Left ventricle myocardium inferior (tissue), 1 donor: ENCODE measurements around the gene CCL22. TPM values are rescaled to one million over a fixed set of nuclear protein-coding genes. Genes with fewer than 3 reads are reported as not detected.

Experiments
- DNase-seq: peaks from one replicate; pipeline ENCODE4 v3.0.0-alpha.2; 2020
- H3K27ac ChIP-seq: fragments of 200-600 bp; replicated peaks from 2 replicates; pipeline ENCODE4 v1.8.0; 2021
- H3K27me3 ChIP-seq: fragments of 200-600 bp; 2 replicates; pipeline ENCODE4 v1.8.0; 2021; ENCODE audit warnings: low read depth
- H3K36me3 ChIP-seq: fragments of 200-600 bp; 2 replicates; pipeline ENCODE4 v1.8.0; 2021
- H3K4me1 ChIP-seq: fragments of 200-600 bp; 2 replicates; pipeline ENCODE4 v1.8.0; 2021
- H3K4me3 ChIP-seq: fragments of 200-600 bp; 2 replicates; pipeline ENCODE4 v1.8.0; 2021; ENCODE audit warnings: mild to moderate bottlenecking, moderate library complexity
- H3K9me3 ChIP-seq: fragments of 200-600 bp; replicated peaks from 2 replicates; pipeline ENCODE4 v1.8.0; 2021
- intact Hi-C: fragments of 100-400 bp; cut with micrococcal nuclease; formaldehyde crosslinking; loops from one replicate; pipeline ENCODE4 v1.11.0; 2022
- total RNA-seq: library from RNA; stranded (reverse); fragmentation: NEBNext Ultra II Directional; extraction: Animal tissue kit (Norgen Biotek cat#: 25700); gene quantifications from one replicate; pipeline ENCODE4 v1.2.1, GENCODE V29; 2021
- TF ChIP-seq, protein P1 (sequence below): fragments of 200-600 bp; IDR thresholded peaks from 2 replicates; pipeline ENCODE4 v1.8.0; 2021; ENCODE audit warnings: antibody characterized with exemption, mild to moderate bottlenecking, borderline replicate concordance
- donor health status: DM: no; HTN: yes; CAD: no; lungs with severe emphysema.

CCL22 gene
- total RNA-seq, 1 donor from 2014 or later = not detected

DNA sequence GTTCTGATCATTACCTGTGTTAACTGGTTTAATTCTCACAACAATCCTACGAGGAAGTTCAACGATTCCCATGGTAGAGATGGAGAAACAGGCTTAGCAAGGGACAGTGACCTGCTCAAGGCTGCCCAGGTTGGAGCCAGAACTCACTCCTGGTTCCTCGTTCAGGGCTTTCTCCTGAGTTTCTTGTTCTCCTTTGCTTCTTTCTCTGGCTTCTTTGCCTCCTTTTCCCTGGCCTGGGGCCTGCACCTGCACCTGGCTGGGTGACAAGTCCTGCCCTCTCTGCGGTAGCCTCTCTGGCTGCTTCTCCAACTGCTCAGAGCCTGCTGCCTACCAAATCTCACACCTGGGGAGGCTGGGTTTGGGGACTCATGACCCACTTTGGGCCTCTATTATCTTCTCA, 2.8 kb downstream of the CCL22 start:
- H3K27me3 ChIP-seq = no peaks in the 10 kb centered on the region
- TF ChIP-seq, protein P1, sequence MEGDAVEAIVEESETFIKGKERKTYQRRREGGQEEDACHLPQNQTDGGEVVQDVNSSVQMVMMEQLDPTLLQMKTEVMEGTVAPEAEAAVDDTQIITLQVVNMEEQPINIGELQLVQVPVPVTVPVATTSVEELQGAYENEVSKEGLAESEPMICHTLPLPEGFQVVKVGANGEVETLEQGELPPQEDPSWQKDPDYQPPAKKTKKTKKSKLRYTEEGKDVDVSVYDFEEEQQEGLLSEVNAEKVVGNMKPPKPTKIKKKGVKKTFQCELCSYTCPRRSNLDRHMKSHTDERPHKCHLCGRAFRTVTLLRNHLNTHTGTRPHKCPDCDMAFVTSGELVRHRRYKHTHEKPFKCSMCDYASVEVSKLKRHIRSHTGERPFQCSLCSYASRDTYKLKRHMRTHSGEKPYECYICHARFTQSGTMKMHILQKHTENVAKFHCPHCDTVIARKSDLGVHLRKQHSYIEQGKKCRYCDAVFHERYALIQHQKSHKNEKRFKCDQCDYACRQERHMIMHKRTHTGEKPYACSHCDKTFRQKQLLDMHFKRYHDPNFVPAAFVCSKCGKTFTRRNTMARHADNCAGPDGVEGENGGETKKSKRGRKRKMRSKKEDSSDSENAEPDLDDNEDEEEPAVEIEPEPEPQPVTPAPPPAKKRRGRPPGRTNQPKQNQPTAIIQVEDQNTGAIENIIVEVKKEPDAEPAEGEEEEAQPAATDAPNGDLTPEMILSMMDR = no peak
- no peak overlapping the region for H3K4me3 ChIP-seq
- no peak for DNase-seq
- no peak overlapping the region for H3K27ac ChIP-seq
- no peaks in the 10 kb centered on the region for H3K9me3 ChIP-seq
- peaks cover 6% of the 10 kb centered on the region for H3K4me1 ChIP-seq
- intact Hi-C loops = no loop called here
- H3K36me3 ChIP-seq = no peaks in the 10 kb centered on the region

DNA sequence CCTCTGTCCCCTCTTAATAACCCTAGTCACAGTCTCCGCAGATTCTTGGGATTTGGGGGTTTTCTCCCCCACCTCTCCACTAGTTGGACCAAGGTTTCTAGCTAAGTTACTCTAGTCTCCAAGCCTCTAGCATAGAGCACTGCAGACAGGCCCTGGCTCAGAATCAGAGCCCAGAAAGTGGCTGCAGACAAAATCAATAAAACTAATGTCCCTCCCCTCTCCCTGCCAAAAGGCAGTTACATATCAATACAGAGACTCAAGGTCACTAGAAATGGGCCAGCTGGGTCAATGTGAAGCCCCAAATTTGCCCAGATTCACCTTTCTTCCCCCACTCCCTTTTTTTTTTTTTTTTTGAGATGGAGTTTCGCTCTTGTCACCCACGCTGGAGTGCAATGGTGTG, 5.6 kb downstream of the CCL22 start:
- Histone ChIP-seq H3K9me3 (no peaks in the 10 kb centered on the region), H3K4me1 (peaks cover 19% of the 10 kb centered on the region), H3K27ac (no peak overlapping the region), H3K4me3 (no peak overlapping the region), H3K27me3 (no peaks in the 10 kb centered on the region), H3K36me3 (no peaks in the 10 kb centered on the region)
- no peak for DNase-seq
- TF ChIP-seq, protein P1 = no peak
- intact Hi-C loops = no loop called here

DNA sequence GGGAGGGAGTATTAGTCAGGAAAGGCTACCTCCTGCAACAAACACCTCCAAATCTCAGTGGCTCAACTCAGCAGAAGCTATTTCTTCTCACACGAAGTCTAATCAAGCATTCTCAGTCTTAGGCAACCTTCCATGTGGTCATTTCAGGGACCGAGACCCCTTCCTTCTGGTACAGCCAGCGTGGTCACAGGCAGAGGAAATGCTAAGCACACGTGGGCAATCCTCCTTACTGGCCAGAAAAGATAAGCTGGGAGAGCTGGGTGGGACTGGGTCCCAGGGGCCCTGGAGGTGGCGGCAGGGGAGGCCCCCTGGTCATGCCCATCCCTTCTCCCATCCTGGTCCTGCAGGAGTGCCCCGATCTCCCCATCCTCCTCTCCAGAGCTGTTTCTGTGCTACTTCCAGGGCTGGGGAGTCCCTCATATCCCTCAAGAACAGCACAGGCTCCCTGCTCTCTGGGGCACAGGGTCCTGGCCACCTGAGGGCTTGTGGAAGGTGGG, 8.0 kb downstream of the CCL22 start:
- intact Hi-C loops = no loop called here
- Histone ChIP-seq H3K27me3 (no peaks in the 10 kb centered on the region), H3K9me3 (no peaks in the 10 kb centered on the region), H3K36me3 (no peaks in the 10 kb centered on the region), H3K4me3 (no peak overlapping the region), H3K4me1 (peaks cover 23% of the 10 kb centered on the region), H3K27ac (peak overlapping the region; percentile 61)
- TF ChIP-seq, protein P1 = no peak
- DNase-seq = no peak

DNA sequence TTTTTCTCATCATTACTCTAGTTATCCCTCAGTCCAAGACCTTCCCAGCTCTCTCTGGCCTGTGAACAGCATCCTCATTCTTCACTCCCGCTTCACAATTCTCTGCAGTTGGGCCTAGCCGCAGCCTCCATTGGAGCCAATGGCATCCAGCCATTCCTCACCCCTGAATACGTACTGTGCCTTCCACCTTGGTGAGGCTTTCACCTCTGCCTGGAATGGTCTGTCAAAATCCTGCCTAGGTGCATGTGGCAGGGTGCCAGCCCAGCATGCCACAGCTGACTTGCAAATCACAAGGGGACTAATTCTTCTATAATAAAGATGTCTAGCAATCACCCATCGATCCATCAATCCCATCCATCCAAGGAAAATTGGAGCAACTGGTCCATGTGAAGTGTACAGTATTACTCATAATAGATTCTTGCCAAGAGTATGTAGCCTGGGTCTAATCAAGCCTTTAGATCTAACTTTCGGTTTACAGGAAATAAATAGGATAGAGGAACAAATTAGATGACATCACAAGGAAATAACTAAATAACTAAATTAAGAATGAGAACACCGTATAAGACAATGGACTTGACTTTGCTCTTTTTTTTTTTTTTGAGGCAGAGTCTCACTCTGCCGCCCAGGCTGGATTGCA, 8.7 kb downstream of the CCL22 start:
- intact Hi-C loops = no loop called here

DNA sequence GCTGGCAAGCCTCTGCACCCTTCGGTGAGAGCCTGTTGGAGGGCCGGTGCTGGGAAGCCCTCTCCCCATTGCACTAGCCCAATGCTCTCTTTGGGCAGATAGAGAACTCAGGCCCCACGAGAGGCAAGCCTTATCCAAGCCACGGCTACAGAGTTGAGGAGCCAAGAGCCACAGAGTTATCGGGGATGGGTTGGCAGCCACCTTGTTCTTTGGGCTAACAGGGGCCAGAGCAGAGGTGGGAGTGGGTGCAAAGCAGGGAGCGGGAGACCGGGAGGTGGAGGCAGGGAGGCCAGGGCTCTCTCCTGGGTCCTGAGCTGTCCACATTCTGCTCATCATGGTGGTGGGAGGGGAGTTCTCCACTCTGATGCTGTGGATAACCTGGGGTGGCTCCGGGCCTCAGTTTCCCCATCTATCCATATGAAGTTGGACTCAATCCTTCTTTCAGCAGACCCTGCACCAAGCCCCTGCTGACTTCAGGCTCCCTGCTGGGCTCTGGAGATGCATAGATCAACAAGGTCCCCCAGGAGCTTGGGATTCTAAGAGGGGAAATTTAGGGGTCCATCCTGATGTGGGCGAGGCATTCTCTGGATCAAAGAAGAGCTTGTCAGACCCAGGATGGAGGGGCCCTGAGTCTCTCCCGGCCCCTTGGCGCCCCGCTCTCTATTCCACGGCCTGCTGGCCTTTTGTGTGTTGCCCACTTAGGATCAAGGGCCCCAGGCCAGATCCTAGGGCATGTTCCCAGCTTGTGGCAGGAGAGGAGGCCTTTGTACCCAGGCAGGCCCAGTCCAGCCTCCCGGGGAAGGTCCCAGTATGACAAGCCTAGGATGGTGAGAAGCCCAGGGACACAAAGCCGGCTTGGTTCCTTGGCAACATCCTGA, 13.2 kb downstream of the CCL22 start:
- intact Hi-C loops = no loop called here
- TF ChIP-seq, protein P1 = no peak
- Histone ChIP-seq H3K9me3 (no peaks in the 10 kb centered on the region), H3K4me1 (peaks cover 44% of the 10 kb centered on the region), H3K36me3 (no peaks in the 10 kb centered on the region), H3K4me3 (peak overlapping the region; percentile 73), H3K27me3 (peaks cover 5% of the 10 kb centered on the region), H3K27ac (peak overlapping the region; percentile 93)
- DNase-seq = no peak

More for the DNA sequence above, 8.7 kb downstream of the CCL22 start:
- Histone ChIP-seq H3K27me3 (no peaks in the 10 kb centered on the region), H3K4me3 (no peak overlapping the region), H3K36me3 (no peaks in the 10 kb centered on the region), H3K9me3 (no peaks in the 10 kb centered on the region), H3K4me1 (peaks cover 29% of the 10 kb centered on the region), H3K27ac (peak overlapping the region; percentile 77)
- TF ChIP-seq, protein P1 = no peak
- DNase-seq = no peak
